ENCODE results near the gene SYT12. TPM values are rescaled to one million over a fixed set of nuclear protein-coding genes. Genes with fewer than 3 reads are reported as not detected.
A peak's percentile ranks its signal among the peaks of the same experiment; 100 is the strongest.

The SYT12 gene
- total RNA-seq, 1 experiment from 2014 or later: 4.8 TPM

DNA sequence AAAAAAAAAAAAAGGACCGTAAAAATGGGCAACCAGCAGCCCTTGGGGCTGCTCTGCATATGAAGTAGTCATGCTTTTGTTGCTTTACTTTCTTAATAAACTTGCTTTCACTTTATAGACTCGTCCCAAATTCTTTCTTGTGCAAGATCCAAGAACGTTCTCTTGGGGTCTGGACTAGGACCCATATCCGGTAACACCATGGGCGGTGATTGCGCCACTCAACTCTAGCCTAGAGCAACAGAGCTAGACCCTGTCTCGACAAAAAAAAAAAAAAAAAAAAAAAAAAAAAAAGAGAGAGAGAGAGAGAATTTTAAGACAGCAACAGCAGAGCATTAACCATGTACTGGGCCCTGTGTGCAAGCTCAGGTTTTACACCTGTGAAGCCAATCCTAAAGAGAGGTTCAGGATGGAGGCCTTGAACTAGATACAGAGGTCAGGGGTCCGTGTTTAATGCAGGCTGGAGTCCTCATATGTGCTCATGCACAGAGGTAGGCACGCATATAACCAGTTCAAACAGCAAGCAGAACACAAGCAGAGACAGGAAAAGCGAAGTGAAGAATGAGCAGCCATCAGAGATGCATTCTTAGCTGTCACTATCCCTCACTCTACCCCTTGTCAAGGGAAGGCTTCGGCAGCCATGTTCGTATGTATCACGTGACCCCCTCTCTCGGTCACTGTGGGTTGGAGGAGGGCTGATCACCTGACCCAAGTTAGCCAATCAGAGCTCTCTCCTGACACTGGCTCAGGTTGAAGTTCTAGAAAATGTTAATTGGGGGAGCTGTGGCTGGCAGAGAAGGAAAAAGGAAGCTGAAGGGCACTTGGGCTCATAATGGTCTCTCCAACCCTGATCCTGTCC lies 16.7 kb upstream of the SYT12 start:
- no TSS peak for BruUV-seq (replicated peaks)
- Histone ChIP-seq H3K4me1 (ENCODE audit: insufficient read depth, low read length) (no peaks in the 10 kb centered on the region), H3K4me3 (ENCODE audit: low read length) (no peak overlapping the region), H3K27ac (ENCODE audit: low read length) (no peak overlapping the region), H3K4me2 (ENCODE audit: low read length) (no peak overlapping the region), H2AFZ (ENCODE audit: low read length) (peak overlapping the region; percentile 55), H3K79me2 (ENCODE audit: low read length) (no peaks in the 10 kb centered on the region), H3K27me3 (ENCODE audit: low read length) (no peaks in the 10 kb centered on the region), H3K9me2 (replicated peaks; ENCODE audit: low read length) (no peaks in the 10 kb centered on the region), H3K9me3 (ENCODE audit: low read length) (no peaks in the 10 kb centered on the region), H3K9ac (ENCODE audit: low read length) (no peak overlapping the region), H3F3A (ENCODE audit: low read length, unreplicated experiment) (no peaks in the 10 kb centered on the region), H3K36me3 (ENCODE audit: low read depth, low read length) (no peaks in the 10 kb centered on the region), H4K20me1 (ENCODE audit: low read length) (no peaks in the 10 kb centered on the region)
- ChIA-PET CTCF (no interaction called here), POLR2A (ENCODE audit: unreplicated experiment) (no interaction called here)
- intact Hi-C loops (cut with micrococcal nuclease): no loop called here
- ATAC-seq (no peak), DNase-seq (peak; percentile 49)
- no peak for TF ChIP-seq EZH2 (IDR thresholded peaks at IDR 0.05; ENCODE audit: low read length, unreplicated experiment)
- TF ChIP-seq, protein P1, sequence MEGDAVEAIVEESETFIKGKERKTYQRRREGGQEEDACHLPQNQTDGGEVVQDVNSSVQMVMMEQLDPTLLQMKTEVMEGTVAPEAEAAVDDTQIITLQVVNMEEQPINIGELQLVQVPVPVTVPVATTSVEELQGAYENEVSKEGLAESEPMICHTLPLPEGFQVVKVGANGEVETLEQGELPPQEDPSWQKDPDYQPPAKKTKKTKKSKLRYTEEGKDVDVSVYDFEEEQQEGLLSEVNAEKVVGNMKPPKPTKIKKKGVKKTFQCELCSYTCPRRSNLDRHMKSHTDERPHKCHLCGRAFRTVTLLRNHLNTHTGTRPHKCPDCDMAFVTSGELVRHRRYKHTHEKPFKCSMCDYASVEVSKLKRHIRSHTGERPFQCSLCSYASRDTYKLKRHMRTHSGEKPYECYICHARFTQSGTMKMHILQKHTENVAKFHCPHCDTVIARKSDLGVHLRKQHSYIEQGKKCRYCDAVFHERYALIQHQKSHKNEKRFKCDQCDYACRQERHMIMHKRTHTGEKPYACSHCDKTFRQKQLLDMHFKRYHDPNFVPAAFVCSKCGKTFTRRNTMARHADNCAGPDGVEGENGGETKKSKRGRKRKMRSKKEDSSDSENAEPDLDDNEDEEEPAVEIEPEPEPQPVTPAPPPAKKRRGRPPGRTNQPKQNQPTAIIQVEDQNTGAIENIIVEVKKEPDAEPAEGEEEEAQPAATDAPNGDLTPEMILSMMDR (conservative IDR thresholded peaks at IDR 0.05; ENCODE audit: low read depth, low read length): no peak
- TF ChIP-seq EZH2phosphoT487 (IDR thresholded peaks at IDR 0.05; ENCODE audit: borderline replicate concordance, low read length): no peak

DNA sequence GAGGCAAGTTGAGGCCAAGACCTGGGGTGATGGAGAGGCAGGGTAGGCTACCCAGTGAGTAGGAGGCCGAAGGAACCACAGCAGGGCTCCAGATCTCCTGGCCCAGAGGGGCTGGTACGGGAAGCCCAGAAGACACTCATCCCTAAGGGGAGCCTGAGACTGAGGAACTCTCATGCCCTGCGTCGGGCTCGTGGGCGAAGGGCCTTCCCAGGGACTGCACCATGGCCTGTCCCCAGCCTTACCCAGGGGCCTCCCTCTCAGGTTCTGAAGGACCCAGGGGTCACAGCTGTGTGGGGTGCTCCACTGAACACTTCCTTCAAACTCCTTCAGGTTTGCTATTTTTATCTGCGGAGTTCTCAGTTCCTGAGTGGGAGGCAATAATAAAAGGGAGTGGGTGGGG lies 15.8 kb upstream of the SYT12 start:
- no peaks in the 10 kb centered on the region for H3F3A ChIP-seq (ENCODE audit: low read length, unreplicated experiment)
- H3K79me2 ChIP-seq (ENCODE audit: low read length): no peaks in the 10 kb centered on the region
- no peaks in the 10 kb centered on the region for H3K9me3 ChIP-seq (ENCODE audit: low read length)
- no peak overlapping the region; the same call in 1 of the 2 replicates for H2AFZ ChIP-seq (ENCODE audit: low read length)
- no peak overlapping the region for H3K27ac ChIP-seq (ENCODE audit: low read length)
- intact Hi-C loops (cut with micrococcal nuclease): no loop called here
- ATAC-seq (no peak), DNase-seq (no peak)
- no peaks in the 10 kb centered on the region for H3K36me3 ChIP-seq (ENCODE audit: low read depth, low read length)
- no peaks in the 10 kb centered on the region for H3K9me2 ChIP-seq (replicated peaks; ENCODE audit: low read length)
- ChIA-PET CTCF (no interaction called here), POLR2A (ENCODE audit: unreplicated experiment) (no interaction called here)
- no peak overlapping the region for H3K4me2 ChIP-seq (ENCODE audit: low read length)
- H3K4me3 ChIP-seq (ENCODE audit: low read length): no peak overlapping the region
- no TSS peak for BruUV-seq (replicated peaks)
- TF ChIP-seq EZH2phosphoT487 (IDR thresholded peaks at IDR 0.05; ENCODE audit: borderline replicate concordance, low read length) (no peak), EZH2 (IDR thresholded peaks at IDR 0.05; ENCODE audit: low read length, unreplicated experiment) (no peak)
- TF ChIP-seq, protein P1 (conservative IDR thresholded peaks at IDR 0.05; ENCODE audit: low read depth, low read length): no peak
- H3K27me3 ChIP-seq (ENCODE audit: low read length): no peaks in the 10 kb centered on the region
- no peaks in the 10 kb centered on the region for H3K4me1 ChIP-seq (ENCODE audit: insufficient read depth, low read length)
- no peaks in the 10 kb centered on the region for H4K20me1 ChIP-seq (ENCODE audit: low read length)
- no peak overlapping the region for H3K9ac ChIP-seq (ENCODE audit: low read length)

DNA sequence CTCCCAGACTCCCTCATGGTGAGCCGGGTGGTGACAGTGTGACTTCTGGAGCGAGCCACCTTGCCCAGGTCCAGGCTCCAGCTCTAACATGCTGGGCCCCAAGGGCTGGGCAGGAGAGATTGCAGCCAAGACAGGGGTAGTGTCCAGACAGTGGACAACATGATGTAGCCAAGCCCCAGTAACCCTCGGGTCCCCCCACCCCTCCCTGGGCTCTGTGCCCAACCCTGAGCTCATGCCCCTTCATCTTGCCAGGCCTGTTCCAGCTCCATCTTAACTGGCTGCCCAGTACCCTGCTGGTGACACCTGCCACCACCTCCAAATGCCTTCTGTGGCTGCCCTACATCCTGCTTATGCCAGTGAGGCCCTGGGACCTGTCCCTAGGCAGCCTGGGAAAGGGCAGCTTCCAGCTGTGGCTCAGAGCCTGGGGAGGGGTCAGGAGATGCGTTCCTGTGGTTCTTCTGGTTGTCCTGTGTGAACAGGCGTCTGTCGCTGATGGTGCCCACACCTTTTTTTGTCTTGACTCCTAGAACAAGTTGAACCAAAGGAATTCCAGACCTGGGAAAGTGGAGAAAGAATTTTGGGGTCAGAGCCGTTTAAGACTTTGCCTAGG lies 12.5 kb upstream of the SYT12 start:
- intact Hi-C loops (cut with micrococcal nuclease): no loop called here
- DNase-seq: no peak
- Histone ChIP-seq H3F3A (ENCODE audit: low read length, unreplicated experiment) (no peaks in the 10 kb centered on the region), H3K36me3 (ENCODE audit: low read depth, low read length) (no peaks in the 10 kb centered on the region), H3K79me2 (ENCODE audit: low read length) (no peaks in the 10 kb centered on the region), H3K9me2 (replicated peaks; ENCODE audit: low read length) (no peaks in the 10 kb centered on the region), H3K9me3 (ENCODE audit: low read length) (no peaks in the 10 kb centered on the region), H3K27me3 (ENCODE audit: low read length) (no peaks in the 10 kb centered on the region), H4K20me1 (ENCODE audit: low read length) (no peaks in the 10 kb centered on the region), H3K27ac (ENCODE audit: low read length) (no peak overlapping the region), H3K4me2 (ENCODE audit: low read length) (no peak overlapping the region), H3K4me3 (ENCODE audit: low read length) (no peak overlapping the region), H3K4me1 (ENCODE audit: insufficient read depth, low read length) (no peaks in the 10 kb centered on the region), H3K9ac (ENCODE audit: low read length) (no peak overlapping the region), H2AFZ (ENCODE audit: low read length) (no peak overlapping the region)
- ChIA-PET POLR2A (ENCODE audit: unreplicated experiment) (interaction anchor here (0.6 kb wide), 1 partner anchor 40 kb away, joined by 5 read pairs; no protein-coding TSS in a partner anchor), CTCF (no interaction called here)
- no peak for TF ChIP-seq EZH2 (IDR thresholded peaks at IDR 0.05; ENCODE audit: low read length, unreplicated experiment)
- TF ChIP-seq EZH2phosphoT487 (IDR thresholded peaks at IDR 0.05; ENCODE audit: borderline replicate concordance, low read length): no peak
- TF ChIP-seq, protein P1 (conservative IDR thresholded peaks at IDR 0.05; ENCODE audit: low read depth, low read length): no peak
- BruUV-seq (replicated peaks): no TSS peak
- ATAC-seq: no peak

All from PC-3 (cell line).